Esophagus squamous epithelium (tissue), 4 donors: ENCODE data around the gene SLC13A2.

Experiments
- CTCF ChIP-seq, 6 experiments: fragments of 450-650 bp in 4 of 6; fragments of 200-600 bp in 2 of 6; sonication (generic) in 2 of 6; IDR thresholded peaks; one replicate each; pipeline ENCODE4 v1.5.1; 2016 to 2019; ENCODE audit warnings: antibody characterized with exemption in 6 of 6, mild to moderate bottlenecking in 4 of 6, moderate library complexity in 4 of 6
- POLR2A ChIP-seq, 4 donors: fragments of 450-650 bp; IDR thresholded peaks; one replicate each; pipeline ENCODE4 v1.6.1; 2017; ENCODE audit warnings: antibody characterized with exemption in 4 of 4, mild to moderate bottlenecking in 4 of 4, moderate library complexity in 3 of 4

DNA sequence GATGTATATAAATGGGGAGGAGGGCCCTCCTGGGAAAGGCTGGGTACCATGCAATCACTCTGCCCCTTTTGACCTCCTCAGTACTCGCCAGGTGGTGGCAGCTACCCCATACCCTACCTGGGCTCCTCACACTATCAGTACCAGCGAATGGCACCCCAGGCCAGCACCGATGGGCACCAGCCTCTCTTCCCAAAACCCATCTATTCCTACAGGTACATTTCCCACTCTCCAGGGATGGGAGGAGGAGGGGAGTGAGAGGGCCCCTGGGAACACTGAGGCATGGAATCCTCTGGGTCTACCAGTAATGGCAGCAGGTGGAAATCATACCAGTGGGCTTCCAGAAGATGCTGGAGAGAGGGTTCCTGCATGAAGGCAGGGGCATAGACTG lies 55.6 kb downstream of the SLC13A2 start:
- TF ChIP-seq CTCF (IDR thresholded peaks at IDR 0.05) (no peak), POLR2A (IDR thresholded peaks at IDR 0.05) (no peak)
